HFFc6 (cell line): ENCODE data around the gene DRAM1. TPM values are rescaled to one million over a fixed set of nuclear protein-coding genes. Genes with fewer than 3 reads are reported as not detected.

Experiments
- DNase-seq: peaks from one replicate; pipeline ENCODE4 v3.0.0-alpha.2; 2018
- H3K27ac Mint-ChIP-seq: 2 replicates; pipeline ENCODE4 v1.8.0; 2020; ENCODE audit warnings: mild to moderate bottlenecking, mixed read lengths
- H3K27me3 Mint-ChIP-seq: 2 replicates; pipeline ENCODE4 v1.8.0; 2021; ENCODE audit warnings: mild to moderate bottlenecking, moderate library complexity, mixed read lengths; ENCODE audit not compliant: insufficient read depth
- H3K36me3 Mint-ChIP-seq: 2 replicates; pipeline ENCODE4 v1.8.0; 2021; ENCODE audit warnings: low read depth, mixed read lengths
- H3K4me1 Mint-ChIP-seq: 2 replicates; pipeline ENCODE4 v1.8.0; 2020; ENCODE audit warnings: low read depth, mixed read lengths
- H3K4me3 Mint-ChIP-seq: 2 replicates; pipeline ENCODE4 v1.8.0; 2020; ENCODE audit warnings: mild to moderate bottlenecking, moderate library complexity, mixed read lengths
- H3K9me3 Mint-ChIP-seq: 2 replicates; pipeline ENCODE4 v1.8.0; 2020; ENCODE audit warnings: mild to moderate bottlenecking, mixed read lengths
- total RNA-seq, 6 experiments: library from RNA; stranded (reverse); fragmentation: NEBNext Ultra II Directional; extraction: Animal tissue kit (Norgen Biotek cat#: 25700); gene quantifications; 2 replicates in 1 of 6; 3 replicates in 5 of 6; pipeline ENCODE4 v1.2.3, GENCODE V29; 2021
- TF ChIP-seq, protein P1 (sequence below): fragments of 200-600 bp; sonication (generic); IDR thresholded peaks from 2 replicates; pipeline ENCODE4 v1.5.0; 2021; ENCODE audit warnings: antibody characterized with exemption, mild to moderate bottlenecking

Gene DRAM1
- total RNA-seq, 6 experiments from 2014 or later, result 109 to 136 (median 122) TPM

DNA sequence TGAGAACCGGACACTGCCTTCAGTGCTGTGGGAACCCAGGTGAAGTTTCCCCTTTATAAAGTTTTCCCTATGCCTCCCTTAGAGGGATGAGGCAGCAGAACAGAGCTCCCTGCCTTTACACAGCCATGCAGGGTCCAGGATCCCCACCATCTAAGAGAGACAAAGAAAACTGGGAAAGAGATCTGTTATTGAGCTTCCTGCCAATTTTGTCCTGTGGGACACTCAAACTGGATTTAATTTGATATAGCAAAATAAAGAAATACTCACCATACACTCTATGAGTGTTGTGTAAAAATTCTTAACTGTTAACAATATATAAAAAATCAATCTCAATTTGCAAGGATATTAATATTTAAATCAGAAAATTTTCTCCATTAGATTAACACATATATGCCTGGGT, 69.9 kb downstream of the DRAM1 start:
- DNase-seq, result no peak
- H3K27ac Mint-ChIP-seq, result no peak overlapping the region
- TF ChIP-seq, protein P1, sequence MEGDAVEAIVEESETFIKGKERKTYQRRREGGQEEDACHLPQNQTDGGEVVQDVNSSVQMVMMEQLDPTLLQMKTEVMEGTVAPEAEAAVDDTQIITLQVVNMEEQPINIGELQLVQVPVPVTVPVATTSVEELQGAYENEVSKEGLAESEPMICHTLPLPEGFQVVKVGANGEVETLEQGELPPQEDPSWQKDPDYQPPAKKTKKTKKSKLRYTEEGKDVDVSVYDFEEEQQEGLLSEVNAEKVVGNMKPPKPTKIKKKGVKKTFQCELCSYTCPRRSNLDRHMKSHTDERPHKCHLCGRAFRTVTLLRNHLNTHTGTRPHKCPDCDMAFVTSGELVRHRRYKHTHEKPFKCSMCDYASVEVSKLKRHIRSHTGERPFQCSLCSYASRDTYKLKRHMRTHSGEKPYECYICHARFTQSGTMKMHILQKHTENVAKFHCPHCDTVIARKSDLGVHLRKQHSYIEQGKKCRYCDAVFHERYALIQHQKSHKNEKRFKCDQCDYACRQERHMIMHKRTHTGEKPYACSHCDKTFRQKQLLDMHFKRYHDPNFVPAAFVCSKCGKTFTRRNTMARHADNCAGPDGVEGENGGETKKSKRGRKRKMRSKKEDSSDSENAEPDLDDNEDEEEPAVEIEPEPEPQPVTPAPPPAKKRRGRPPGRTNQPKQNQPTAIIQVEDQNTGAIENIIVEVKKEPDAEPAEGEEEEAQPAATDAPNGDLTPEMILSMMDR, result no peak
- H3K27me3 Mint-ChIP-seq, result no peaks in the 10 kb centered on the region; the same call in none of the 2 replicates
- H3K4me3 Mint-ChIP-seq, result no peak overlapping the region
- peaks cover 23% of the 10 kb centered on the region for H3K4me1 Mint-ChIP-seq
- no peaks in the 10 kb centered on the region for H3K9me3 Mint-ChIP-seq
- H3K36me3 Mint-ChIP-seq, result no peaks in the 10 kb centered on the region

- DNase-seq, result no peak
- no peaks in the 10 kb centered on the region; the same call in none of the 2 replicates for H3K27me3 Mint-ChIP-seq
- TF ChIP-seq, protein P1, result no peak
- H3K9me3 Mint-ChIP-seq, result no peaks in the 10 kb centered on the region
- no peak overlapping the region for H3K27ac Mint-ChIP-seq
- peaks cover 18% of the 10 kb centered on the region for H3K4me1 Mint-ChIP-seq
- H3K36me3 Mint-ChIP-seq, result no peaks in the 10 kb centered on the region
- no peak overlapping the region for H3K4me3 Mint-ChIP-seq
Observed at GRCh38 chr12:101948365-101948764, 71.0 kb downstream of the DRAM1 start.

- no peak for DNase-seq
- H3K27ac Mint-ChIP-seq, result no peak overlapping the region
- H3K27me3 Mint-ChIP-seq, result peaks cover 3% of the 10 kb centered on the region
- no peak overlapping the region for H3K4me3 Mint-ChIP-seq
- TF ChIP-seq, protein P1, result no peak
- no peaks in the 10 kb centered on the region for H3K9me3 Mint-ChIP-seq
- peaks cover 6% of the 10 kb centered on the region for H3K4me1 Mint-ChIP-seq
- H3K36me3 Mint-ChIP-seq, result no peaks in the 10 kb centered on the region
Observed at GRCh38 chr12:101951002-101951670, 73.8 kb downstream of the DRAM1 start.

DNA sequence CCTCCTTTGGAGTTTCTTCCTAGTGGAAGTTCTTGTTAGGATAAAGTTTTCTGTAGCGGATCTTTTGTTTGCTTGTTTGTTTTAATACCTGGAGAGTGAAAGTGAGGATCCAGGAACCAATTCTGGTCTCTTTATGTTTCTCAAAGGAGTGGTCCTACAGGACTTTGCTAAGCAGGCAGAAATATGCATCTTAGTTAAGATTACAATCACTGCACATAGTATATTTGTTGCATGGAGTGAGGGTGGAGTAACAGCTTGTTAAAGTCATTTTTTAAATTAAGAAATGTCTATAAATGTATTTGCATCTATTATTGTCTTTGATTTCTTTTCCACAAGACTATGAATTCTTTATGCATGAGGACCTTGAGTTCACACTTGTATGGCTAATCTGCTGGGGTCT, 76.7 kb downstream of the DRAM1 start:
- H3K4me3 Mint-ChIP-seq, result no peak overlapping the region
- peaks cover 10% of the 10 kb centered on the region; the same call in 1 of the 2 replicates for H3K4me1 Mint-ChIP-seq
- no peak overlapping the region for H3K27ac Mint-ChIP-seq
- no peaks in the 10 kb centered on the region for H3K36me3 Mint-ChIP-seq
- H3K9me3 Mint-ChIP-seq, result no peaks in the 10 kb centered on the region
- H3K27me3 Mint-ChIP-seq, result peaks cover 5% of the 10 kb centered on the region; the same call in 1 of the 2 replicates
- no peak for DNase-seq
- TF ChIP-seq, protein P1, result no peak

DNA sequence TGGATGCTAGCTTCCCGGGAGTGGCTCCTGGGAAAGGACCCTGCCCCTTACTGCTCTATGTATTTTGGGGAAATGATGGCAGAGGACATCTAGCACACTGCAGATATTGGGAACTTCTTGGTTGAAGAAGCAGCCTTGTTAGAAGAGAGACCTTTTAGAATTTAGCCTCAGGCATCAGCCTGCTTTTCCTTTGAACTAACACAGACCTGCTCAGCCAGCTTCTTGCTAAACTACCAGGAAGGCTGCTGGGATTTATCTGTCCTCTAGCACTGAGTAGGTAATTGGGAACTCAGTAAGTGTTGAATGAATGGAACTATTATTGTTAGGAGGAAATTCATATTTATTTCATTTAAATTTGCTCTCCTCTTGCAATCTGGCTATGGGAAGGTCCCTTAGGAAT, 77.3 kb downstream of the DRAM1 start:
- H3K27me3 Mint-ChIP-seq, result peaks cover 5% of the 10 kb centered on the region; the same call in 1 of the 2 replicates
- DNase-seq, result no peak
- H3K4me1 Mint-ChIP-seq, result peaks cover 10% of the 10 kb centered on the region; the same call in 1 of the 2 replicates
- H3K4me3 Mint-ChIP-seq, result no peak overlapping the region
- H3K36me3 Mint-ChIP-seq, result peaks cover 2% of the 10 kb centered on the region
- H3K27ac Mint-ChIP-seq, result no peak overlapping the region
- TF ChIP-seq, protein P1, result no peak
- H3K9me3 Mint-ChIP-seq, result peaks cover 3% of the 10 kb centered on the region; the same call in 1 of the 2 replicates
